EH (cell line): ENCODE data around the gene AUTS2.
"Not testable (repeated sequence)": the region's sequence is repeated elsewhere in the genome, so short reads cannot be mapped to it uniquely, and the experiment has no call there.

ENCODE experiments used
- DNase-seq: peaks from one replicate; pipeline ENCODE4 v3.0.0-alpha.2; 2015; ENCODE audit warnings: low read depth

The AUTS2 gene

GRCh38 chr7:70243443-70243842 is 645.2 kb downstream of the AUTS2 start:
- DNase-seq, result no peak

DNA sequence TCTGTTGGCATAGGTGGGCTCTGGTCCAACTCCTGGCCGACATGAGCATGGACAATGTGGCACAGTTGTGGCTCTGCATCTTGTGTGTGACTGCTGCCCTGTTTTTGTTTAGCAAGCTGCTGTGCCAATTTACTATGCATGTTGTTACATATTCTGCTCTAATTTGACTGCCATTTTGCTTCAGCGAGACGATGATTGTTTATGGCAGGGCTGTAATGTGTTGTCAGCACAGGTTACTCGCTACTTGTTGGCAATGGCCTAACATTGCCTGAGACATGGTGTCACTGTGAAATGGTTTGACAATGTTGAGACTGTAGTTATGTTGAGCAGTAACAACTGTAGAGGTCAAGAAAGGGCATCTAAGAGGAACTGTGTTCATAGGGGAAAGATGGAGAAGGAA is 659.6 kb downstream of the AUTS2 start:
- DNase-seq, result no peak

- no peak for DNase-seq
Observed at GRCh38 chr7:70259502-70259901, 661.2 kb downstream of the AUTS2 start.

DNA sequence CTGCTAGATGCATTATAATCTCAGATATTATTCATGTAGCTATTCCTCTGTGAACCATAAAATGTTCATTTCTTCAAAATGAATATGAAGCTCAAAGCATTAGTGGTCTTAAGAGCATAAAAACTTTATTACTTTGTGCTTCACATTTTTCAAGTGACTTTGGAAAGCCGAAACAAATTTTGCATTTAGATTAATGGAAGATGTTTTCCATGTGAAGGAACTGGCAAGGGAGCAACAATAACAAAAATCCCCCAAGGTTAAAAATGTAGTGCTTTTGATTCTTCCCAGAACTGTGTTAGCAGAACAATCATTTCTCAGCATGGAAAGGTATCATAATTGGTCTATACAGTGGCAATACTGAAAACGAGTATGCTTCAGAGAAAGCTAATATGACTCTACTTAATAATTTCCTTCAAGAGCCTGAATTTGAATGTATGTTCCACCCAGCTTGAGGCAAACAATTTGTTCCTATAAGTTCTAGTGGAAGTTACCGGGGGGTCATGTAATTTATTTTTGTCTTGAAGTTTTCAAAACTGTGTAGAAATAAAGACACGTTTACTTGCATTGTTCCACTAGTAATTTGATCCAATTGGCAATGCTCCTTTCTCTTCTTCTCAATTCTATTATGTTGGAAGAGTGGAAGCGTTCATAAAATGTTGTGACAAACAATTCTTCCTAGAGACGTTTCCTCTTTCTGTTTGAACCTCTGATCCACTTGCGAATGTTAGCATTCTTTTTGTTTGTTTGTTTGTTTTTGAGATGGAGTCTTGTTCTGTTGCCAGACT is 665.4 kb downstream of the AUTS2 start:
- no peak for DNase-seq

DNA sequence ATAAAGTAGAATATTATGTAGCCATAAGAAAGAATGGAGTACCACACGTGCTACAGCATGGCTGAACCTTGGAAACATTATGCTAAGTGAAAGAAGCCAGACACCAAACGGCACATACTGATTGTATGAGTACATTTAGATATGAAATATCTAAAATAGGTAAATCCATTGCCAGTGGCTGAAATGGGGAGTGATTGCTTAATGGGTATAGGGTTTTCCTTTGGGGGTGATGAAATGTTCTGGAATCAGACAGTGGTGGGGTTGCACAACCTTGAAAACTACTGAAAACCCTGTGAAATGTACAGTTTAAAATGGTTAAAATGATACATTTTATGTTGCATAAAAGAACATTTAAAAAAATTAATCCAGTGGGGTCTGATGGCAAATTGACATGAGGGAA is 667.9 kb downstream of the AUTS2 start:
- DNase-seq, result no peak

GRCh38 chr7:70267381-70268120 is 669.3 kb downstream of the AUTS2 start:
- DNase-seq, result no peak

- no peak for DNase-seq
Observed at GRCh38 chr7:70268179-70268578, 669.9 kb downstream of the AUTS2 start.

GRCh38 chr7:70270149-70270548 is 671.9 kb downstream of the AUTS2 start:
- no peak for DNase-seq

GRCh38 chr7:70271617-70272081 is 673.4 kb downstream of the AUTS2 start:
- DNase-seq, result no peak

GRCh38 chr7:70275570-70275969 is 677.3 kb downstream of the AUTS2 start:
- not testable (repeated sequence) for DNase-seq

GRCh38 chr7:70285187-70285586 is 686.9 kb downstream of the AUTS2 start:
- DNase-seq, result no peak

- no peak for DNase-seq
Observed at GRCh38 chr7:70285854-70286253, 687.6 kb downstream of the AUTS2 start.

DNA sequence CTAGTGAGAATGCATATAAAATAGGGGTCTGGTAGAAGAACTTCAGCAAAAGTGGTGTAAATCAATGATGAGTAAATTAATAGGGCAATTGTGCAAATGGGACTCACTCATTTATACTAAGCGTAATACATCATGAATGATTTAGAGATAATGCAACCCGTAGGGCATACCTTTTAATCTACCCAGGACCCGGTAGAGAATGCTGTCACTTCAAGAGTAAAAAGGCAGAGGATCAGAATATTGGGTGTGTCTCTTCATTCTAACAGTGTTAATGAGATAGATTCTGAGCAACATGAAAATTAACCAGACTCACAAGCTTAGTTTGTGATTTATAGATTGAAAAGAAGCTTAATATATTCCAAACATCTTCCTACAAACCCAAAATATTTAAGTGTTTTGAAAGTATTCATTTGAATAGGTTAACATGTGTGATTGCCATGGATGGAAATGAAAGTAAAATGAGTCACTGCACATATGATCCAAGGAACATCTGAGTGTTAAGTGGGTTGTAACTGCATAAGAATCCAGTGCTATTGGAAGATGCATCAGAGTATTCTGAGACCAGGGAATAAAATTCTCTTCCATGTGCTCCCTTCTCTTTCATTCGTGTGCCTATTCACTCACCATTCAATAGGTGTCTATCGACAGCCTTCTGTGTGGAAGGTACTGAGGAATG is 690.6 kb downstream of the AUTS2 start:
- no peak for DNase-seq

DNA sequence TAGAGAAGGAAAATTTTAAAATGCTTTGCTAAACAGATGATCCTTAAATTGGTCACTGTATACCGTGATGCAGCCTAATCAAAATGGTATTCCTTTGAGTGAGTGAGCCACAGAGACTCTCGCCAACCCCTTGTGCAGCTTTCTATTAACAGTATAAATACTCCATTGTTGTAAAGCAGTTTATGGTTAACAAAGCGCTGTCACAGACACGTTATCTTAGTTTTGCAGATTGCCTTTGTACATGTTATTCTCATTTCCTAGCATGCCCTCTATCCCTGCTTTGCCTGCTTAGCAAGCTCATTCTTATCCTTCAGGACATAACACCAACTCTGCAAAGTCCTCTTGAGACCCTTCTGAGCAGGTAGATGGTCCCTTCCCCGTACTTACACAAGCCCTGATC is 694.4 kb downstream of the AUTS2 start:
- no peak for DNase-seq

GRCh38 chr7:70294211-70294911 is 696.1 kb downstream of the AUTS2 start:
- DNase-seq, result no peak

DNA sequence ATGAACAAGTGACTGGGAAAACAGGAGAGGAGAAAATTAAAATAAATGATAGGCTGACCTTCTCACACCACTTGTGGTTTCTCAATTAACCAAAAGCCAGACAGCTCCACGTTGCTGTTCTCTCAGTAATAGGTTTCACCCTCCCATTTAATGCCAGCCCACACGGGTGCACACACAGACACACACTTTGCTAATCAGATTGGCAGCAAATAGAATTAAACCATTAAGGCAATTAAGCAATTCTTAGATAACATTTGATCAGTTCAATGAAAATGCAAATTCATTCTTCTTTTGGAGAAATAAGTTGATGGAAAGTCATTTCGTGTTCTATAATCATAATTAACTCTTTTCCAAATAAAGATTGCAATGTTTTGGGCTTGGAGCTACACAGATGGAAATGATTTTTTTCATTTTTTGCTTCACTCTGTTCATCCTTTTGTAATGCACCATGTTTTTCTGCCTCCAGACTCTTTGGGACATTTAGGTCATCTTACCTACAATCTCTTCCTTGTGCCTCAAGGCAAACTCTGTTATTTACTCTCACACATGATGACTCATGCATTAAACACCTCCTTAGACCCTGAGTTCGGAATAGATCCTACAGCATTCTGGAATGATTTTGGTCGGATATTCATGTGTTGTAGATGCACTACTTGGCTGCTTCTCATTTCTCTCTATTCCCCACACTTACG is 700.7 kb downstream of the AUTS2 start:
- DNase-seq, result no peak

DNA sequence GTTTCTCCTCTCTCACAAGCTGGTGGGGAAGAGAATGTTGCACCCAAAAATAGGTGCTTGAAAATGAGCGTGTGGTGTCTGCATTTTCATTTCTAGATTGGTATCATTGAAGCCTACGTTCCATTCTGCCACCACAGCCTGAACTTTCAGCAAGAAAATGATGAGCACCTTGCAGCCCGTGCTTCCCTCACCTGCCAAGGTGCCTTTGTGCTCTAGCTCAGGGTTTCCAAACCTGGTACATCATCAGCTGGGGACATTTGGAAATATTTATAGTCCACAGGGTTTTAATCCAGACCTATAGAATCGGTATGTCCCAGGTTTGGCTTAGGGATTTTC is 701.2 kb downstream of the AUTS2 start:
- DNase-seq, result no peak

- no peak for DNase-seq
Observed at GRCh38 chr7:70301673-70302185, 703.5 kb downstream of the AUTS2 start.

DNA sequence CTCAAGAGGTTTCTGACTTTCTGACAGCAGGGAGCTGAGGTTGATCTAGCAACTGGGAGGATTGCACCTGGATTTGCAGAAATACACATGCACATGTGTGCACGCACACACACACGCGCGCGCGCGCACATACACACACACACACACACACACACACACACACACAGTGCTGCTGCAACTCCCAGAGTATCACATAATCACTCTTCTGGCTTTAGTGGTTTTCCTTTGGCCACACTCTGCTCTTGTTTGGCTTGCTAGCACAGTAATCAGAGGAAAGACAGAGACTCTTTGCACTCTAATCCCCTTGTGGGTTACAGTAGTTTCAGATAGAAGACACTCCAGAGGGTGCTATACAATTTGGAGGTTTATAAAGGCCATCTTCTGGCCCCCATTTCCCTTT is 705.0 kb downstream of the AUTS2 start:
- DNase-seq, result no peak

DNA sequence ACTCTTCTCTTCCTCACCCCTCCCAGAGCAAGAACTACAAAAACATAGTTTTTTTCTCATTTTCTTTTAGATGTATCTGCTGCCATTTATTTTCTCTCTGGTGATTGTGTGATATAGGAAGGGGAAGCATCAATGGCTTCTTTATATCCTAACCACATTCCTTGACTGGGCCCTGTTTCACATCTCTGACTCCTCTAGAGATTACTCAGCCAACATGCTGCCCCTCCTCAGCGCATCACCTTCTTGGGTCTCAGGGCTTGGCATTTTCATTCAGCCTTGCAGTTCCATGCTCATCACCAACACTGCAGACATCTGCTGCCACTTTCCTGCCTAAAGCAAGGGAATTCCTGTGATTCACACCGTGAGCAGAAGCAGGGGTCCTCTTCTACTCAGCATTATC is 705.5 kb downstream of the AUTS2 start:
- no peak for DNase-seq

GRCh38 chr7:70306173-70306572 is 707.9 kb downstream of the AUTS2 start:
- no peak for DNase-seq
